A549 (cell line): ENCODE results near the gene SERTAD2. TPM values are rescaled to one million over a fixed set of nuclear protein-coding genes. Genes with fewer than 3 reads are reported as not detected.
A peak's percentile ranks its signal among the peaks of the same experiment; 100 is the strongest.

Source experiments
- ATAC-seq, 2 experiments: fragments of 200-7000 bp in 1 of 2; fragments of >200 bp in 1 of 2; cut with Nextera tagmentation in 1 of 2; cut with Tn5 transposase in 1 of 2; 3 replicates each; pipeline versions ENCODE4 v1.8.0 to v1.9.1; 2018 to 2020; ENCODE audit warnings: mild to moderate bottlenecking in 1 of 2, moderate library complexity in 1 of 2
- CTCF ChIA-PET: fragments of 300-600 bp; sonication (Branson Sonifier 250); formaldehyde crosslinking; extraction: SDS; loops from one replicate; lab custom pipeline; 2021; ENCODE audit warnings: antibody characterized with exemption, inconsistent platforms; lab: Yijun Ruan, JAX
- POLR2A ChIA-PET: fragments of 350-600 bp; formaldehyde crosslinking; extraction: SDS; loops from one replicate; lab custom pipeline; 2021; ENCODE audit warnings: antibody characterized with exemption, inconsistent platforms; lab: Yijun Ruan, JAX
- DNase-seq, 2 experiments: peaks; one replicate each; pipeline versions ENCODE4 v3.0.0 to v3.0.0-alpha.2; 2011 to 2016; ENCODE audit warnings: low read depth in 1 of 2, low spot score in 1 of 2
- FAIRE-seq: peaks from 2 replicates; lab custom pipeline; 2011; peaks lifted over from hg19 to GRCh38; lab: Jason Lieb, UNC
- H3K27ac ChIP-seq, 2 experiments: fragments of >200 bp; sonication (Bioruptor Twin); formaldehyde crosslinking; 3 replicates each; pipeline ENCODE4 v1.5.1; 2016 to 2017
- H3K4me1 ChIP-seq: fragments of >200 bp; sonication (Bioruptor Twin); formaldehyde crosslinking; 3 replicates; pipeline ENCODE4 v1.6.1; 2016
- H3K4me2 ChIP-seq: fragments of >200 bp; sonication (Bioruptor Twin); formaldehyde crosslinking; 3 replicates; pipeline ENCODE4 v1.6.1; 2016
- H3K4me3 ChIP-seq: fragments of >200 bp; sonication (Bioruptor Twin); formaldehyde crosslinking; 3 replicates; pipeline ENCODE4 v1.5.1; 2016
- H3K9me3 ChIP-seq: fragments of >200 bp; sonication (Bioruptor Twin); formaldehyde crosslinking; 3 replicates; pipeline ENCODE4 v1.6.1; 2016
- CBX2 ChIP-seq: fragments of 200-600 bp; sonication (generic); IDR thresholded peaks from 2 replicates; pipeline ENCODE4 v1.6.1; 2016; ENCODE audit warnings: low read depth, mild to moderate bottlenecking, borderline replicate concordance
- CBX8 ChIP-seq: fragments of 200-600 bp; sonication (generic); IDR thresholded peaks from 2 replicates; pipeline ENCODE4 v1.6.1; 2016
- CHD2 ChIP-seq: fragments of 150-350 bp; IDR thresholded peaks from 2 replicates; pipeline ENCODE4 v1.6.1; 2014; ENCODE audit warnings: low read length; ENCODE audit not compliant: partially characterized antibody
- CHD4 ChIP-seq: fragments of 200-600 bp; sonication (generic); IDR thresholded peaks from 2 replicates; pipeline ENCODE4 v1.6.1; 2016; ENCODE audit warnings: antibody characterized with exemption, mild to moderate bottlenecking, borderline replicate concordance
- EHMT2 ChIP-seq: fragments of 200-600 bp; sonication (generic); IDR thresholded peaks from 2 replicates; pipeline ENCODE4 v1.6.1; 2016; ENCODE audit warnings: antibody characterized with exemption, low read depth, mild to moderate bottlenecking, moderate library complexity
- FOSB ChIP-seq: fragments of 250-450 bp; sonication (Bioruptor Pico); IDR thresholded peaks from 2 replicates; pipeline ENCODE4 v1.5.0; 2020; ENCODE audit warnings: mild to moderate bottlenecking, moderate library complexity
- FOXS1 ChIP-seq: fragments of 250-450 bp; sonication (Bioruptor Pico); IDR thresholded peaks from 2 replicates; pipeline ENCODE4 v1.5.0; 2020; ENCODE audit warnings: mild to moderate bottlenecking, moderate library complexity
- GATA3 ChIP-seq: IDR thresholded peaks from 2 replicates; pipeline ENCODE4 v1.6.1; 2012; ENCODE audit warnings: borderline replicate concordance
- HOXA7 ChIP-seq: fragments of 250-450 bp; sonication (Bioruptor Pico); IDR thresholded peaks from 2 replicates; pipeline ENCODE4 v1.5.0; 2020; ENCODE audit warnings: mild to moderate bottlenecking, moderate library complexity
- HOXB13 ChIP-seq: fragments of 250-450 bp; sonication (Bioruptor Pico); IDR thresholded peaks from 2 replicates; pipeline ENCODE4 v1.5.0; 2020; ENCODE audit warnings: low read depth, mild to moderate bottlenecking, moderate library complexity
- JUNB ChIP-seq: fragments of >200 bp; sonication (Bioruptor Twin); formaldehyde crosslinking; IDR thresholded peaks from 2 replicates; pipeline ENCODE4 v1.6.1; 2016
- MAFK ChIP-seq: fragments of 450-650 bp; IDR thresholded peaks from 2 replicates; pipeline ENCODE4 v1.6.1; 2014; ENCODE audit not compliant: partially characterized antibody
- MAZ ChIP-seq: fragments of 150-350 bp; IDR thresholded peaks from 2 replicates; pipeline ENCODE4 v1.6.1; 2014; ENCODE audit warnings: antibody characterized with exemption, low read depth, low read length, borderline replicate concordance
- NFE2L2 ChIP-seq: fragments of 150-350 bp; conservative IDR thresholded peaks from 2 replicates; pipeline ENCODE4 v1.6.1; 2014; ENCODE audit warnings: low read length
- NR3C1 ChIP-seq: fragments of >200 bp; sonication (Bioruptor Twin); formaldehyde crosslinking; IDR thresholded peaks from 3 replicates; pipeline ENCODE4 v1.6.1; 2017
- POLR2A ChIP-seq: IDR thresholded peaks from 2 replicates; pipeline ENCODE4 v1.6.1; 2012; ENCODE audit warnings: mild to moderate bottlenecking, low read length
- POLR2AphosphoS2 ChIP-seq: conservative IDR thresholded peaks from 2 replicates; pipeline ENCODE4 v1.6.1; 2012; ENCODE audit warnings: low read length, improper control_type of control experiment, inconsistent platforms
- RARB ChIP-seq: fragments of 250-450 bp; sonication (Bioruptor Pico); IDR thresholded peaks from 2 replicates; pipeline ENCODE4 v1.8.0; 2021; ENCODE audit warnings: mild to moderate bottlenecking, moderate library complexity
- RCOR1 ChIP-seq: fragments of 150-350 bp; IDR thresholded peaks from 2 replicates; pipeline ENCODE4 v1.6.1; 2014; ENCODE audit warnings: antibody characterized with exemption, low read length, low read depth
- RFX5 ChIP-seq: fragments of 450-650 bp; IDR thresholded peaks from 2 replicates; pipeline ENCODE4 v1.7.1; 2014; ENCODE audit warnings: antibody characterized with exemption, mild to moderate bottlenecking, moderate library complexity
- RNF2 ChIP-seq: fragments of 200-600 bp; sonication (generic); IDR thresholded peaks from 2 replicates; pipeline ENCODE4 v1.6.1; 2016; ENCODE audit warnings: low read depth, mild to moderate bottlenecking, antibody characterized with exemption, moderate library complexity, borderline replicate concordance
- SREBF2 ChIP-seq: fragments of 450-650 bp; IDR thresholded peaks from 2 replicates; pipeline ENCODE4 v1.6.1; 2014; ENCODE audit warnings: mild to moderate bottlenecking, moderate library complexity
- TFCP2L1 ChIP-seq: fragments of 250-450 bp; sonication (Bioruptor Pico); IDR thresholded peaks from 2 replicates; pipeline ENCODE4 v1.5.0; 2021; ENCODE audit warnings: mild to moderate bottlenecking
- TP53 ChIP-seq: fragments of 250-450 bp; sonication (Bioruptor Pico); IDR thresholded peaks from 2 replicates; pipeline ENCODE4 v1.5.0; 2021; ENCODE audit warnings: mild to moderate bottlenecking, moderate library complexity
- ZSCAN20 ChIP-seq: fragments of 250-450 bp; sonication (Bioruptor Pico); IDR thresholded peaks from 2 replicates; pipeline ENCODE4 v1.8.0; 2022; ENCODE audit warnings: mild to moderate bottlenecking, moderate library complexity
- WGBS: methylation state at CpG from one replicate; pipeline ENCODE4 v1.1.6; 2017; ENCODE audit errors: missing lambda C conversion rate; 5-methylcytosine and 5-hydroxymethylcytosine counted together
- polyA plus RNA-seq, 4 experiments: library from polyadenylated mRNA; depleted of rRNA in 3 of 4; stranded (reverse); fragments of >200 nt; fragmentation: RNase III in 1 of 4; extraction: RNeasy Plus Mini Kit Qiagen cat#74134 plus additional on column Dnase treatment in 1 of 4; gene quantifications; 2 replicates in 3 of 4; 3 replicates in 1 of 4; pipeline ENCODE4 v1.2.3, GENCODE V29; 2011 to 2017
- TF ChIP-seq, protein P1 (sequence below): fragments of 150-350 bp; IDR thresholded peaks from 2 replicates; pipeline ENCODE4 v1.6.1; 2014; ENCODE audit warnings: low read depth, mild to moderate bottlenecking, low read length
- TF ChIP-seq, protein P2 (sequence below): fragments of 250-450 bp; sonication (Bioruptor Pico); IDR thresholded peaks from 2 replicates; pipeline ENCODE4 v1.5.0; 2020; ENCODE audit warnings: low read depth, mild to moderate bottlenecking, moderate library complexity

SERTAD2 gene
- polyA plus RNA-seq, 2 of the 4 experiments (the other 2 are of a cell fraction), result 11.8 TPM

DNA sequence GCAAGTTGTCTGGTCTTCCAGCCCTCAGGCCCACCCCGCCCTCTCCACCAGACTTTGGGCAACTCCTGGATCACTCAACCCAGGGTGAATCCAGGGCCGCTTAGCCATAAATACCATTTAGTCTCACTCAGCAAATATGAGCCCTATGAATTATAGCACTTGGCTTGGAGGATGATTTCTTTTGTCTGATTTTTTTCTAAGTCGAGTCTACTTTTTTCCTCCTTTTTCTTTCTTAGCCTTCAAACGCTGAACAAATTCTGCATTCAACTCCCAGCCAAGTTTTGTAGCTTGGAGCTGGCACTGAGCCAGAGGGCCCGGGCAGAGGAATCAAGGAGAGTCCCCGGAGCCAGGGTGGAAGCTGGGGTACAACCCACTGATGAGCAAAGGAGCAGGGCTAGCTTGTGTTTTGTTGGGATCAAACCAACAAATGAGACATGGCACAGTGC lies 48.7 kb downstream of the SERTAD2 start:
- ATAC-seq, result no peak
- no peak for DNase-seq
- H3K4me3 ChIP-seq, result no peak overlapping the region
- 81% methylated on average over 6 of the region's 6 CpGs for WGBS
- TF ChIP-seq ZSCAN20, result no peak
- no peak for TF ChIP-seq RFX5
- peak; percentile 53 for TF ChIP-seq MAFK
- TF ChIP-seq FOXS1 (CRISPR knock-in tag), result no peak
- TF ChIP-seq CBX2, result no peak
- TF ChIP-seq SREBF2, result no peak
- no peak for TF ChIP-seq NFE2L2
- TF ChIP-seq RNF2, result no peak
- no peak overlapping the region for H3K4me2 ChIP-seq
- FAIRE-seq, result no peak
- CTCF ChIA-PET, result interaction anchor here (0.5 to 5.6 kb wide), 9 partner anchors 8 to 284 kb away, joined by 3 to 69 read pairs (median 34); no protein-coding TSS in a partner anchor
- H3K4me1 ChIP-seq, result 0 out of 3 replicates have a peak, but pooled peaks cover 9% of the 10 kb centered on the region
- H3K27ac ChIP-seq, result no peak overlapping the region
- POLR2A ChIA-PET, result interaction anchor here (0.6 kb wide), 1 partner anchor 33 kb away, joined by 5 read pairs; no protein-coding TSS in a partner anchor
- no peaks in the 10 kb centered on the region; the same call in 2 of the 3 replicates for H3K9me3 ChIP-seq

DNA sequence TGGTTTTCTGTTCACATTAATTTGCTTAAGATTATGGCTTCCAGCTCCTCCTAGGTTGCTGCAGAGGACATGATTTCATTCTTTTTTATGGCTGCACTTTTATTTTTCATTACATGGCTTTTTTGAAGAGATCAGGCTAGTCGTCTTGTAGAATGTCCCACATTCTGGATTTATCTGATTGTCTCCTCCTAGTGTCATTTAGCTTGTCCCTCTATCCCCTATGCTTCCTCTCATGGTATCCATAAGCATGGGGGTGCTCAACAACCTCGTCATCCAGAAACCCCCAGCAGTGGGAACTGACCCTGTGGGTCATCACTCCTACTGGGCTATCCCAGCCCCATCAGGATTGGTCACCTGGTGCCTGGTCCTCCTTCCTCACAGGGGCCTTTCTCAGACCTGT lies 49.6 kb downstream of the SERTAD2 start:
- no peaks in the 10 kb centered on the region; the same call in 2 of the 3 replicates for H3K9me3 ChIP-seq
- H3K4me1 ChIP-seq, result 0 out of 3 replicates have a peak, but pooled peaks cover 8% of the 10 kb centered on the region
- ChIA-PET CTCF (interaction anchor here (0.8 to 1.3 kb wide), 3 partner anchors 9 to 269 kb away, joined by 3 to 5 read pairs (median 4); no protein-coding TSS in a partner anchor), POLR2A (no interaction called here)
- WGBS, result 40% methylated on average over 2 of the region's 2 CpGs
- no peak overlapping the region for H3K4me2 ChIP-seq
- ATAC-seq (no peak), DNase-seq (no peak), FAIRE-seq (no peak)
- no peak for TF ChIP-seq MAFK
- TF ChIP-seq RCOR1, result no peak
- no peak for TF ChIP-seq TP53 (CRISPR knock-in tag)
- no peak for TF ChIP-seq JUNB
- TF ChIP-seq POLR2AphosphoS2, result no peak
- no peak for TF ChIP-seq CHD4
- no peak for TF ChIP-seq HOXA7 (CRISPR knock-in tag)
- no peak overlapping the region for H3K4me3 ChIP-seq
- H3K27ac ChIP-seq, result no peak overlapping the region

DNA sequence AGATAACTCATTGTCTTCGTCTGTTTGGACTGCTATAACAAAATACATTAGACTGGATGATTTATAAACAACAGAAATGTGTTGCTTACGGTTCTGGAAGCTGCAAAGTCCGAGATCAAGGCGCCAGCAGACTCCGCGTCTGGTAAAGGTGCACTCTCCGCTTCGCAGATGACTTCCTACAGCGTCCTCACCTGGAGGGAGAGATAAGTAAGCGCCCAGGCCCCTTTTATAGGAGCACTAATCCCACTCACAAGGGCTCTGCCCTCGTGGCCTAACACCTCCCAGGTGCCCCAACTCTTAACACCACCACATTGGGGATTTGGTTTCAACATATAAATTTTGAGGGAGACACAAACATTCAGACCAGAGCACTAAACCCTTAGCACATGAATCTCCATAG lies 51.3 kb downstream of the SERTAD2 start:
- FAIRE-seq, result no peak
- Histone ChIP-seq H3K4me2 (no peak overlapping the region), H3K4me1 (0 out of 3 replicates have a peak, but pooled peaks cover 8% of the 10 kb centered on the region), H3K27ac (no peak overlapping the region), H3K9me3 (no peaks in the 10 kb centered on the region; the same call in 2 of the 3 replicates), H3K4me3 (no peak overlapping the region)
- ChIA-PET CTCF (interaction anchor here (1.4 kb wide), 1 partner anchor 14 kb away, joined by 4 read pairs; no protein-coding TSS in a partner anchor), POLR2A (no interaction called here)
- DNase-seq, result no peak
- TF ChIP-seq MAFK (no peak), GATA3 (no peak), POLR2A (no peak), TFCP2L1 (CRISPR knock-in tag) (no peak), HOXB13 (CRISPR knock-in tag) (no peak), NR3C1 (no peak)
- TF ChIP-seq, all 56 proteins: peak for 0
- ATAC-seq, result no peak
- WGBS, result 83% methylated on average over 11 of the region's 11 CpGs

DNA sequence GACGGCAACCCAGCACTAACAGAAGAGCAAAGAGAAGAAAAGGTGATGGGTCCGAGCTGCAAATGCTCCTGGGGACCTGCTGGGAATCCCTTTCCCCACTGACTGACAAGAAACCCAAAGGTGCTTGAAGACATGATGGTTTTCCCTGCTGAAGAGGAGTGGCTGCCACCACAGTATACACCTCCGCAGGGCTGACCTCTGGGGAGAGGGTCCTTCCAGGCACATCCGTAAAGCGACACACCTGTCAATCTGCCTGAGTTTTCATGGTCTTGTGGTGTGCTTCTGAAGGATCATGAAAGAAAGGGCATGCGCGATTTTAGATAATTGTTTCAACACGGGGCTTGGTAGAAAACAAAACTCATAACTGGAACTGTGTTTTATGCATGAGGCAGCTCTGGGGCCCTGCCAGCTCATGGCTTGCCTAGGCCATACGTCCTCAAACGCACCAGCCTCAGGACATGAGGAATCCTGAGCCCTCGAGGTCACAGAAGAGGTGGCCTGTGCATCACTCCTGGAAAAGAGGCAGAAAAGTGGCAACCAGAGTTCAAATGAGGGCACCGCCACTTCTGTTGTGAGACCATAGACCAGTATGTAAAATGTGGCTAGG lies 51.8 kb downstream of the SERTAD2 start:
- ATAC-seq (no peak), FAIRE-seq (no peak), DNase-seq (no peak)
- Histone ChIP-seq H3K4me3 (no peak overlapping the region), H3K27ac (no peak overlapping the region), H3K4me2 (no peak overlapping the region), H3K9me3 (no peaks in the 10 kb centered on the region; the same call in 2 of the 3 replicates), H3K4me1 (0 out of 3 replicates have a peak, but pooled peaks cover 8% of the 10 kb centered on the region)
- CTCF ChIA-PET, result interaction anchor here (0.6 to 4.4 kb wide), 6 partner anchors 10 to 271 kb away, joined by 3 to 19 read pairs (median 4); no protein-coding TSS in a partner anchor
- POLR2A ChIA-PET, result no interaction called here
- TF ChIP-seq RFX5 (no peak), TFCP2L1 (CRISPR knock-in tag) (no peak), EHMT2 (no peak), CHD2 (no peak), CBX8 (no peak), FOSB (CRISPR knock-in tag) (no peak), RARB (CRISPR knock-in tag) (no peak), MAZ (no peak), FOXS1 (CRISPR knock-in tag) (no peak), POLR2AphosphoS2 (no peak), POLR2A (no peak)
- TF ChIP-seq, protein P1, sequence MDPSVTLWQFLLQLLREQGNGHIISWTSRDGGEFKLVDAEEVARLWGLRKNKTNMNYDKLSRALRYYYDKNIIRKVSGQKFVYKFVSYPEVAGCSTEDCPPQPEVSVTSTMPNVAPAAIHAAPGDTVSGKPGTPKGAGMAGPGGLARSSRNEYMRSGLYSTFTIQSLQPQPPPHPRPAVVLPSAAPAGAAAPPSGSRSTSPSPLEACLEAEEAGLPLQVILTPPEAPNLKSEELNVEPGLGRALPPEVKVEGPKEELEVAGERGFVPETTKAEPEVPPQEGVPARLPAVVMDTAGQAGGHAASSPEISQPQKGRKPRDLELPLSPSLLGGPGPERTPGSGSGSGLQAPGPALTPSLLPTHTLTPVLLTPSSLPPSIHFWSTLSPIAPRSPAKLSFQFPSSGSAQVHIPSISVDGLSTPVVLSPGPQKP, result no peak
- TF ChIP-seq, protein P2, sequence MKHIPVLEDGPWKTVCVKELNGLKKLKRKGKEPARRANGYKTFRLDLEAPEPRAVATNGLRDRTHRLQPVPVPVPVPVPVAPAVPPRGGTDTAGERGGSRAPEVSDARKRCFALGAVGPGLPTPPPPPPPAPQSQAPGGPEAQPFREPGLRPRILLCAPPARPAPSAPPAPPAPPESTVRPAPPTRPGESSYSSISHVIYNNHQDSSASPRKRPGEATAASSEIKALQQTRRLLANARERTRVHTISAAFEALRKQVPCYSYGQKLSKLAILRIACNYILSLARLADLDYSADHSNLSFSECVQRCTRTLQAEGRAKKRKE (CRISPR knock-in tag), result no peak
- WGBS, result 84% methylated on average over 12 of the region's 12 CpGs
